HG02938 (cell line): Measurements from ENCODE around the gene ANO10.

Experiments
- ATAC-seq: cut with Tn5 transposase; IDR thresholded peaks from one replicate; pipeline ENCODE4 v1.9.1; 2021; ENCODE audit warnings: mild to moderate bottlenecking, moderate library complexity; ENCODE audit not compliant: unreplicated experiment

The ANO10 gene

DNA sequence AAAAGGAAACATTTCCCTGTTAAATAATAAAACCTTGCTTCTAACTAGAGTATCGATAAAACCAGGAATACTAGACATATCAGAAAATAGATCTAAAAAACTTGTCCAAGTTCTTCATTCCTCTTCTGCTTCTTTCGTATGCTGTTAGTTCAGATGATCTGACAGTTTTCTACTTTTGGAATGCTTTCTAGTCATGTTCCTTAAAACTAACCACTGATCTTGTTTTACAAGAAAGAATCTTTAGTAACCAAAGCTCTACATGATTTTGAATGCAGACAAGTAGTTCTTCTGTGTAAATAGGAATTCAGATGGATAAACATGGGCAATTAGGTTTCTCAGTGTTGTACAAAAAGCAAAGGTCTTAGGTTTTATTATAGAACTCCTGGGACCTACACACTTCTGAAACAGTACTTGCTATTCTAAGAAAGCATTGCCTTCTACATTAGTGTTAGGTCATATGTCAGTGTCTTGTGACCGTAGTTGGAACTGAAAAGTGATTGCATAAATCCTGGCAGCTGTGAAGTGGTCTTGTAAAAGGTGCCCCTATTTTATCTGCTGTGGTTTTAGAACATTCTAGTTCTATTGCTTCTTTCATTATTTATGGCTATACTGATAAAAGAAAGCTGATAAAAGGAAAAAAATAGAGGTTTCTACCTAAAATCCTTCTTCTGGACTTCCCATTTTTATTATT is 294.8 kb downstream of the ANO10 start:
- no peak for ATAC-seq

DNA sequence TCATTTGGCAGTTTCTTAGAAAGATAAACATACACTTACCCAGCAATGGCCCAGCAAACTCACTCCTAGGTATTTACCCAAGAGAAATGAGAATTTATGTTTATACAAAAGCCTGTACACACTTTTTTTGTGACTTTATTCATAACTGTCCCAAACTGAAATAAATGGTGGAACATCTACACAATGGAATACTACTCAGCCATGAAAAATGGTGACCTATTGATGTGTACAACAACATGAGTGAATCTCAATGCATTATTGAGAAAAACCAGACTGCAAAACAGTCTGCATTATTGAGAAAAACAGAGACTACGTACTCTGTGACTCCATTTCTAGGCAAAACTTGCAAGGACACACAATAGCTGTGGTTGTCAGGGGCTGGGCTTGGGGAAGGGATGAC is 298.3 kb downstream of the ANO10 start:
- no peak for ATAC-seq

- ATAC-seq, result no peak
Observed at GRCh38 chr3:43320288-43320687, 301.5 kb downstream of the ANO10 start.

GRCh38 chr3:43319794-43320193 is 302.0 kb downstream of the ANO10 start:
- no peak for ATAC-seq

DNA sequence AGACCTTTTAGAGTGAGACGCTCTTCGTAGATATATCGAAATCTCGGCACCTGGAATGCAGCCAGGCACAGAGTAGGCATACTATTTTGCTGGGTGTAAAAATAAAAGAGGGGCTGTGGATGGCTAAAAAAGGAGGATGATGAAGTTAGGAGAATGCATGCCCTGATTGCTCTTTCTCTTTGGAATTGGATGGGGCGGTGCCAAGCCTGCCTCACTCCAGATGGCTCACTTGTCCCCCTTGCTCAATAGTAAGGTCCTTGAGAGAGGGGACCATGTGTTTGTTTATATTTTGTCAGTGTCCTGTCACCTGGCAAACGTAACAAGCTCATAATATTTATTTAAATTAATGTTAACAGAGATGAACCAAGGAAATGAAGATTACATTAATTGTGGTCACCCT is 302.4 kb downstream of the ANO10 start:
- ATAC-seq, result no peak

DNA sequence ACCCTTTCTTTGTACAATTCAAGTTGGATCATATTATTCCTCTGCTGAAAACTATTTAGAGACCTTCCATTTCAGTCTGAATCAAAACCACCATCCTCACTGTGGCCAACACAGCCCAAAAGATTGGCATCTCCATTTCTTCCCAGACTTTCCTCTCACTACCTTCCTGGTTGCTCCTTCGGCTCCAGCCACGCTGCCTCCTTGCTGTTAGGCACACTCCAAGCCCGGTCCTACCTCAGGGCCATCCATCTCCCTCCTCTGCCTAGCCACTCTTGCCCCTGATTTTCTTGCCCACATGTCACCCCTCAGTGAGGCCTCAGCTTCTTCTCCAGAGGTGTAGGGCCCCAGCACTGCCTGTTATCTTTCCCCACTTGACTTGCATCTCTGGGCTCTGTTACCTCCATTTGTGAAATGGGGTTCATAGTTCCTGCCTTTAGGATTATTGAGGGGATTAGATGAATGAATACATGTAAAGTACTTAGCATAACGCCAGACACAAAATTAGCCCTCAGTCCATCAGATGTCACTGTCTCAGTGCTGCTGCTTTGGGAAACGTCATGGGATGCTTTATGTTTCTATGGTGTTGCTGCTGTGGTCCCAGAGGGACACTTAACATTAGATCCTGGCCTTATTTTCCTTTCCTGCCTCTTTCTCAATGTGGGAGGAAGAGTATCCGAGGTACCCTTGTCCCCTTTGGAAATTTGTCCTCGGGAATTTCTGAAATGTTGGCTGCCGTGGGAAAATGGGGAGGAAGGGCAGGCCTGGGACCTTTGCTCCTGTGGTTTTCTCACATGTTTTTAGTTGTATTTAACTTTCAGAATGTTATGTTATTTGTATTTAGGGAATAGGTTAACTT is 304.1 kb downstream of the ANO10 start:
- no peak for ATAC-seq

DNA sequence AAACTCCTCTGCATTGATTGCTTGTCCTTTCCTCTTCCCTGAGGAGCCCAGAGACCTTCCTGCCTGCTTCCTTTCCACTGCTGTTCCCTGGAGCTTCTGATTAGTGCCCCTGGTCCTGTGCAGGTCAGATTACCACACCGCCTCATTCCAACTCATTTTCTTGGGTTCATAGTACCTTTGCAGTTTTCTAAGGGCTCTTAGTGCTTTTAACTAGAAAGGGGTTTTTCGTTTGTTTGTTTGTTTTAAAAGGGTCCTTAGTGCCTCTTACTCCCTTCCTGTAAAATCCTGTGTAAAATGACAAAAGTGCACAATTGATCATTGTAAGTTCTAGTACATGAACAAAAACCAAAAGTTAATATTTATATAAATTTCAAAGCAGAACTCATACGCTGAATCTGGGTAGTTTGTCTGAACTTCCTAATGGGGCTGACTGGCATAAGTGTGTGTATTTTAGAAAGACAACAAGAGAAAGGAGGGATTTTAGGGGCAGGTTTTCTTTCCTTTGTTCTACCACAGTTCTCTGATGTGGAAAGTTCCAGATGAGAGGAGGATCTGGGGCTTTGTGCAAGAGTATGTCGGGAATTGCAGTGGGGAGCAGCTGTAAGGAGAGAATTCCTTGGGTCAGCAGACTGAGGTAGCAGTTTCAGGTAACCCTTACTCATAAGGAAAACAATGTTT is 304.9 kb downstream of the ANO10 start:
- no peak for ATAC-seq
